GM12892 (cell line): ENCODE measurements around the gene TBCB.

Experiments
- POLR2A ChIP-seq: IDR thresholded peaks from 2 replicates; pipeline ENCODE4 v1.6.1; 2011; ENCODE audit warnings: low read depth, low read length, control low read depth
- TAF1 ChIP-seq: IDR thresholded peaks from 2 replicates; pipeline ENCODE4 v1.6.1; 2011; ENCODE audit warnings: low read depth, mild to moderate bottlenecking, control low read depth, low read length, borderline replicate concordance

GRCh38 chr19:36110487-36111199 is 4.6 kb upstream of the TBCB start, which contains the start of gene OVOL3:
- no peak for TF ChIP-seq TAF1
- no peak for TF ChIP-seq POLR2A
